A673 (cell line): ENCODE results near the gene C19orf47. TPM values are rescaled to one million over a fixed set of nuclear protein-coding genes. Genes with fewer than 3 reads are reported as not detected.
A peak's percentile ranks its signal among the peaks of the same experiment; 100 is the strongest.

Experiments used
- BruUV-seq: library from RNA; stranded (reverse); fragments of 400-500 nt; replicated peaks from 2 replicates; lab custom pipeline; 2021; lab: Mats Ljungman, UMichigan
- CTCF ChIA-PET: fragments of 300-600 bp; sonication (Branson Sonifier 250); formaldehyde crosslinking; loops from one replicate; lab custom pipeline; 2022; ENCODE audit warnings: antibody characterized with exemption; lab: Charles Lee
- POLR2A ChIA-PET: fragments of 300-600 bp; sonication (Branson Sonifier 250); formaldehyde crosslinking; loops from one replicate; lab custom pipeline; 2022; ENCODE audit warnings: antibody characterized with exemption; ENCODE audit not compliant: low non-redundant PET; lab: Charles Lee
- DNase-seq: peaks from one replicate; pipeline ENCODE4 v3.0.0-alpha.2; 2015; ENCODE audit warnings: low spot score
- H3K27ac ChIP-seq: fragments of 200-600 bp; sonication (generic); 2 replicates; pipeline ENCODE4 v1.5.1; 2016; ENCODE audit warnings: mixed run types, low read depth, mild to moderate bottlenecking, mixed read lengths, antibody characterized with exemption, low read length; ENCODE audit not compliant: poor library complexity, severe bottlenecking
- H3K27me3 ChIP-seq: fragments of 200-600 bp; sonication (generic); replicated peaks from 2 replicates; pipeline ENCODE4 v1.6.1; 2017; ENCODE audit warnings: mixed run types, low read depth, mild to moderate bottlenecking, mixed read lengths, antibody characterized with exemption, low read length; ENCODE audit not compliant: insufficient read depth, poor library complexity
- H3K36me3 ChIP-seq: fragments of 200-600 bp; sonication (generic); 2 replicates; pipeline ENCODE4 v1.6.1; 2016; ENCODE audit warnings: mixed run types, mild to moderate bottlenecking, mixed read lengths, antibody characterized with exemption, low read length; ENCODE audit not compliant: insufficient read depth, poor library complexity, severe bottlenecking
- H3K4me1 ChIP-seq: fragments of 200-600 bp; sonication (generic); 2 replicates; pipeline ENCODE4 v1.6.1; 2017; ENCODE audit warnings: mixed run types, mild to moderate bottlenecking, mixed read lengths, antibody characterized with exemption, low read length; ENCODE audit not compliant: insufficient read depth, poor library complexity, severe bottlenecking
- H3K4me3 ChIP-seq: fragments of 200-600 bp; sonication (generic); 2 replicates; pipeline ENCODE4 v1.5.1; 2016; ENCODE audit warnings: low read depth, mixed run types, mild to moderate bottlenecking, mixed read lengths, low read length; ENCODE audit not compliant: poor library complexity, severe bottlenecking
- H3K9me3 ChIP-seq: fragments of 200-600 bp; sonication (generic); 2 replicates; pipeline ENCODE4 v1.6.1; 2016; ENCODE audit warnings: mixed run types, low read depth, mild to moderate bottlenecking, mixed read lengths, antibody characterized with exemption, low read length; ENCODE audit not compliant: poor library complexity, severe bottlenecking
- EZH2 ChIP-seq: fragments of 200-600 bp; sonication (generic); IDR thresholded peaks from 2 replicates; pipeline ENCODE4 v1.6.1; 2017; ENCODE audit warnings: borderline replicate concordance, low read depth, mild to moderate bottlenecking, mixed read lengths, antibody characterized with exemption, low read length; ENCODE audit not compliant: poor library complexity, severe bottlenecking
- intact Hi-C: fragments of 100-400 bp; cut with micrococcal nuclease; formaldehyde crosslinking; loops from one replicate; pipeline ENCODE4 v1.10.0; 2022; ENCODE audit not compliant: unreplicated experiment
- total RNA-seq: library from RNA; stranded (reverse); gene quantifications from 2 replicates; pipeline ENCODE4 v1.2.3, GENCODE V29; 2021
- TF ChIP-seq, protein P1 (sequence below): fragments of 300-800, 200-600 bp; sonication (generic); conservative IDR thresholded peaks from 2 replicates; pipeline ENCODE4 v1.5.1; 2017; ENCODE audit warnings: low read depth, mild to moderate bottlenecking, antibody characterized with exemption, low read length, moderate library complexity, mixed read lengths

The C19orf47 gene
- total RNA-seq, 1 experiment from 2014 or later: 26.5 TPM

DNA sequence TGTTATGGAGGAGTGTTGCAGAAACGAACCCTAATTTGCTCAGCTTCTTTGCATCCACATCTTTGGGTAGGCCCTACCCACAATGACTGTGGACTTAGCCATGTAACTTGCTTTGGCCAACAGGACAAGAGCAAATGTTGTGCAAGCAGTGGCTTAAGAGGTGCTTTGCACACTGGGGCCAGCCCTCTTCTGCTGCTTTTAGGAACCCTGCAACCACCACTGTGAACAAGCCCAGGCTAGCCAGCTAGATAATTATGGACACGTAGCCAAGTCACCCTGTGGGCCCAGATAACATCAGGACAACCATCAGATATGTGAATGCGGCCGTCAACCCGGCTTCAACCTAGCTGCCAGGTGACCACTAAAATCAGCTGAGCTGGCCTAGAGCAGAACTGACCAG lies 17.1 kb downstream of the C19orf47 start:
- TF ChIP-seq, protein P1, sequence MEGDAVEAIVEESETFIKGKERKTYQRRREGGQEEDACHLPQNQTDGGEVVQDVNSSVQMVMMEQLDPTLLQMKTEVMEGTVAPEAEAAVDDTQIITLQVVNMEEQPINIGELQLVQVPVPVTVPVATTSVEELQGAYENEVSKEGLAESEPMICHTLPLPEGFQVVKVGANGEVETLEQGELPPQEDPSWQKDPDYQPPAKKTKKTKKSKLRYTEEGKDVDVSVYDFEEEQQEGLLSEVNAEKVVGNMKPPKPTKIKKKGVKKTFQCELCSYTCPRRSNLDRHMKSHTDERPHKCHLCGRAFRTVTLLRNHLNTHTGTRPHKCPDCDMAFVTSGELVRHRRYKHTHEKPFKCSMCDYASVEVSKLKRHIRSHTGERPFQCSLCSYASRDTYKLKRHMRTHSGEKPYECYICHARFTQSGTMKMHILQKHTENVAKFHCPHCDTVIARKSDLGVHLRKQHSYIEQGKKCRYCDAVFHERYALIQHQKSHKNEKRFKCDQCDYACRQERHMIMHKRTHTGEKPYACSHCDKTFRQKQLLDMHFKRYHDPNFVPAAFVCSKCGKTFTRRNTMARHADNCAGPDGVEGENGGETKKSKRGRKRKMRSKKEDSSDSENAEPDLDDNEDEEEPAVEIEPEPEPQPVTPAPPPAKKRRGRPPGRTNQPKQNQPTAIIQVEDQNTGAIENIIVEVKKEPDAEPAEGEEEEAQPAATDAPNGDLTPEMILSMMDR: no peak
- TF ChIP-seq EZH2: no peak

DNA sequence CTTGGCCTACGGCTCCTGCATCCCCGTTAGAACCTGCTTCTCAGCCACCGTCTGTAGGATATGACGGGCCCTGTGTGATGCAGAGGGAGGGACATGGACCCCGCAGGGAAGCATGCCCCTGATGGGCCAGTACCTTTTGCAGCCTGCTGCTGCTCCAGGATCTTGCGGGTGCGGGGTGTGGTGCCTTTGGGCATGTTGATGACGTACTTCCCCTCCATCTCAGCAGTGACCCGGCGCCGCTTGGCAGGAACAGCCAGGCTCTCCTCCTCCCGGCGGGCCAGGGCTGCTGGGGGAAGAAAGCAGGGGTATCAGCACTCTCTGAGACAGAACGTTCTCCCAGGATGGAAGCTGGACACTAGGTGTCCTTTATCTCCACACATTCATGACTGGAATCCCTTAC lies 22.0 kb downstream of the C19orf47 start:
- Histone ChIP-seq H3K27me3 (no peaks in the 10 kb centered on the region), H3K36me3 (peaks cover 66% of the 10 kb centered on the region), H3K27ac (no peak overlapping the region), H3K9me3 (no peaks in the 10 kb centered on the region), H3K4me1 (peaks cover 16% of the 10 kb centered on the region), H3K4me3 (no peak overlapping the region)
- ChIA-PET CTCF (no interaction called here), POLR2A (no interaction called here)
- TF ChIP-seq, protein P1: no peak
- TF ChIP-seq EZH2: no peak
- DNase-seq: no peak
- intact Hi-C loops: no loop called here
- BruUV-seq: no TSS peak

More for the DNA sequence above, 17.1 kb downstream of the C19orf47 start:
- no peaks in the 10 kb centered on the region for H3K4me1 ChIP-seq
- ChIA-PET POLR2A (no interaction called here), CTCF (no interaction called here)
- H3K4me3 ChIP-seq: no peak overlapping the region
- no peaks in the 10 kb centered on the region for H3K27me3 ChIP-seq
- no peaks in the 10 kb centered on the region for H3K9me3 ChIP-seq
- BruUV-seq: no TSS peak
- no peak for DNase-seq
- H3K36me3 ChIP-seq: peaks cover 44% of the 10 kb centered on the region
- intact Hi-C loops: no loop called here
- no peak overlapping the region for H3K27ac ChIP-seq

DNA sequence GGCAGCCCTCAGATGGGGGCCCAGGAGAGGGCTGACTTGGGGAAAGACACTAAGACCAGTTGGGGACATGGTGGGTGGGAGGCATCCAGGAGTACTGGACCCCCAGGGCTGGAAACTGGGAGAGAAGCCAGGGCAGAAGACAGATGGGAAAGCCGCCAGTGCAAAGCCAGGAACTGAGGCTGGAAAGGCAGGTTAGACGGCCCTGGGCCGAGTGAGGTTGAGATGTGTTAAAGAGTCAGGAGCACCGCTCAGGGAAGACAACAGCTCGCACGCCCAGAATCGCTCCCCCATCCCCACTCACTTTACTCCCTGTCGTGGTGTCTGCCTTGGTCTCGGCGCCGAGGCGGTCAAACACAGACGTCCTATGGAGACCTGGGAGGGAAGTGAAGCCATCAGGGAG lies 24.5 kb downstream of the C19orf47 start:
- no TSS peak for BruUV-seq
- CTCF ChIA-PET: interaction anchor here (1.0 kb wide), 1 partner anchor 19 kb away, joined by 6 read pairs; no protein-coding TSS in a partner anchor

More for the DNA sequence above, 24.5 kb downstream of the C19orf47 start:
- no peaks in the 10 kb centered on the region for H3K27me3 ChIP-seq
- DNase-seq: no peak
- no peak overlapping the region for H3K4me3 ChIP-seq
- intact Hi-C loops: no loop called here
- POLR2A ChIA-PET: no interaction called here
- H3K4me1 ChIP-seq: peaks cover 16% of the 10 kb centered on the region
- H3K9me3 ChIP-seq: no peaks in the 10 kb centered on the region
- peak overlapping the region; percentile 71 for H3K27ac ChIP-seq
- TF ChIP-seq, protein P1: no peak
- TF ChIP-seq EZH2: no peak
- H3K36me3 ChIP-seq: peaks cover 65% of the 10 kb centered on the region
